ENCODE results near the gene RBFOX2. TPM values are rescaled to one million over a fixed set of nuclear protein-coding genes. Genes with fewer than 3 reads are reported as not detected.

RBFOX2 gene
- total RNA-seq, 1 experiment from 2014 or later, result 81.1 TPM

GRCh38 chr22:36029406-36029755 is 757 bp upstream of the RBFOX2 start:
- ATAC-seq (no peak), DNase-seq (ENCODE audit: low read depth, low spot score) (no peak)
- H3K4me1 ChIP-seq (ENCODE audit: control insufficient read depth, insufficient read depth, low read length), result peaks cover 10% of the 10 kb centered on the region
- TF ChIP-seq POLR2AphosphoS5 (IDR thresholded peaks at IDR 0.05; ENCODE audit: low read depth, low read length) (no peak), CTCF (IDR thresholded peaks at IDR 0.05) (no peak), REST (IDR thresholded peaks at IDR 0.05; ENCODE audit: insufficient read depth in 1 of 2, low read depth in 2 of 2, low read length in 1 of 2) (no peak), SIN3A (IDR thresholded peaks at IDR 0.05; ENCODE audit: borderline replicate concordance, insufficient read depth, low read depth, low read length) (no peak), TCF7L2 (IDR thresholded peaks at IDR 0.05; ENCODE audit: low read depth, low read length) (no peak)
- POLR2A ChIA-PET, result interaction anchor here (0.7 to 1.0 kb wide), 3 partner anchors 14 to 32 kb away, joined by 4 to 16 read pairs (median 4); no protein-coding TSS in a partner anchor
- CTCF ChIA-PET, result interaction anchor here (2.3 kb wide), 1 partner anchor 36 kb away, joined by 21 read pairs; no protein-coding TSS in a partner anchor
- no TSS peak for BruUV-seq (replicated peaks)
- in situ Hi-C loops (cut with HindIII; ENCODE audit: low pct_unique_long_range_greater_than_20kb, low sequenced_read_pairs) (no loop called here), intact Hi-C loops (cut with micrococcal nuclease; ENCODE audit: unreplicated experiment) (no loop called here)
- H3K27ac ChIP-seq (ENCODE audit: low read length), result peak overlapping the region; percentile 81
- no peaks in the 10 kb centered on the region; the same call in 1 of the 2 replicates for H3K36me3 ChIP-seq (ENCODE audit: control insufficient read depth, insufficient read depth, low read length)
- H3K9me3 ChIP-seq (ENCODE audit: control insufficient read depth, insufficient read depth, low read depth, low read length), result no peaks in the 10 kb centered on the region
- peak overlapping the region; percentile 53 to 76 for H3K4me3 ChIP-seq (ENCODE audit: low read depth in 2 of 2, low read length in 2 of 2)
- no peaks in the 10 kb centered on the region for H3K27me3 ChIP-seq (ENCODE audit: control insufficient read depth, insufficient read depth, low read length)

- peaks cover 10% of the 10 kb centered on the region for H3K4me1 ChIP-seq (ENCODE audit: control insufficient read depth, insufficient read depth, low read length)
- POLR2A ChIA-PET, result interaction anchor here (0.6 to 0.7 kb wide), 4 partner anchors 32 to 737 kb away, joined by 3 to 17 read pairs (median 8); no protein-coding TSS in a partner anchor
- CTCF ChIA-PET, result interaction anchor here (0.6 to 2.3 kb wide), 2 partner anchors 38 to 51 kb away, joined by 7 to 21 read pairs; no protein-coding TSS in a partner anchor
- DNase-seq (ENCODE audit: low read depth, low spot score) (no peak), ATAC-seq (peak; percentile 79)
- no peaks in the 10 kb centered on the region for H3K27me3 ChIP-seq (ENCODE audit: control insufficient read depth, insufficient read depth, low read length)
- no TSS peak for BruUV-seq (replicated peaks)
- peak overlapping the region; percentile 84 for H3K27ac ChIP-seq (ENCODE audit: low read length)
- H3K36me3 ChIP-seq (ENCODE audit: control insufficient read depth, insufficient read depth, low read length), result no peaks in the 10 kb centered on the region; the same call in none of the 2 replicates
- H3K9me3 ChIP-seq (ENCODE audit: control insufficient read depth, insufficient read depth, low read depth, low read length), result no peaks in the 10 kb centered on the region
- intact Hi-C loops (cut with micrococcal nuclease; ENCODE audit: unreplicated experiment) (no loop called here), in situ Hi-C loops (cut with HindIII; ENCODE audit: low pct_unique_long_range_greater_than_20kb, low sequenced_read_pairs) (no loop called here)
- TF ChIP-seq TCF7L2 (IDR thresholded peaks at IDR 0.05; ENCODE audit: low read depth, low read length), result no peak
- no peak for TF ChIP-seq POLR2AphosphoS5 (IDR thresholded peaks at IDR 0.05; ENCODE audit: low read depth, low read length)
- TF ChIP-seq CTCF (IDR thresholded peaks at IDR 0.05), result no peak
- no peak for TF ChIP-seq REST (IDR thresholded peaks at IDR 0.05; ENCODE audit: insufficient read depth in 1 of 2, low read depth in 2 of 2, low read length in 1 of 2)
- TF ChIP-seq SIN3A (IDR thresholded peaks at IDR 0.05; ENCODE audit: borderline replicate concordance, insufficient read depth, low read depth, low read length), result 0 out of 2 replicates have a peak, but pooled peaks have one; percentile 49
- peak overlapping the region; percentile 80 to 86 for H3K4me3 ChIP-seq (ENCODE audit: low read depth in 2 of 2, low read length in 2 of 2)
Measured at GRCh38 chr22:36027935-36028645, 534 bp downstream of the RBFOX2 start.

Measured in Panc1 (cell line).